Measurements from ENCODE around the gene SDHAF2.

DNA sequence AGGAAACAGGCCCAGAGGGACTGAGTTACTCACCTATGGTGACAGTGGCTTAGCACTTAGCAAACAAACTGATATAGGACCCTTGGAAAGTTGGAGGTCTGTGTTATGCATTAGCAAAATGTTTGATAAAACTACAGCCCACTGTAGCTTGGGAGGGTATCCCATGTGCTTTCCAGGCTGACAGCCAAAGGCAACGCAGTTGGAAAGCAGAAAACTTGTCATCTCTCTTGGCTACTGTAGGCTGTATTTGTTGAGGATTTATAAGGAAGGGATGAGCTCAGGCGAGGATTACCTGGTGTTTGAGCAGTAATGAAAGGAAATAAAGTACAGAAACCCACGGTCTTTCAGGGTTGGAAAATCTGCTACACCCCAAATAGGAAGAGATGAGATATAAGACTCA lies 23.8 kb downstream of the SDHAF2 start:
- TF ChIP-seq CTCF (IDR thresholded peaks at IDR 0.05; ENCODE audit: poor library complexity) (no peak), EZH2 (IDR thresholded peaks at IDR 0.05; ENCODE audit: borderline replicate concordance) (no peak)

Data from hepatocyte (in vitro differentiated cells).